ENCODE results near the gene ANO3. TPM values are rescaled to one million over a fixed set of nuclear protein-coding genes. Genes with fewer than 3 reads are reported as not detected.

ANO3 gene
- total RNA-seq, 1 donor from 2014 or later, result not detected

DNA sequence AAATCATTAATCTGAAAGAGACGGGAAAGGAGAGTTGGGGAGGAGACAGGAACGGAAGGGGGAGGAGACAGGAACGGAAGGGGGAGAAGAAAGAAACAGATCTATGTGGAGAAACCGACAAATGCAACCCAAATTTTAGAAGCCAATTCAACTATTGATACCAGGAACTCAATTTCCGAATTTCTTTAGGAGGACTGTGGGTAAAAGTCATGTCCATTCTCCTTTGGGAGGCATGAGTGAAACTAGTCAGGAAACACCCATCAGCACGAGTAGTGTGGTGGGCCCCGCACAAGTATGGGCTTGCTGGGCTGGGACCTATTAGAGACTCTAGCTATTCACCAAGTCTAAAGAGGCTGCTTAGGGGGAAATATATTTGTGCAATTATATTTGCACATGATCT lies 18.1 kb downstream of the ANO3 start:
- intact Hi-C loops (cut with DNase I), result no loop called here
- no peak for DNase-seq (ENCODE audit: extremely low spot score in 2 of 2)
- no peak overlapping the region for H3K4me3 ChIP-seq
- no peaks in the 10 kb centered on the region for H3K27me3 ChIP-seq
- no peaks in the 10 kb centered on the region for H3K36me3 ChIP-seq
- no peaks in the 10 kb centered on the region for H3K9me3 ChIP-seq
- TF ChIP-seq, protein P1, sequence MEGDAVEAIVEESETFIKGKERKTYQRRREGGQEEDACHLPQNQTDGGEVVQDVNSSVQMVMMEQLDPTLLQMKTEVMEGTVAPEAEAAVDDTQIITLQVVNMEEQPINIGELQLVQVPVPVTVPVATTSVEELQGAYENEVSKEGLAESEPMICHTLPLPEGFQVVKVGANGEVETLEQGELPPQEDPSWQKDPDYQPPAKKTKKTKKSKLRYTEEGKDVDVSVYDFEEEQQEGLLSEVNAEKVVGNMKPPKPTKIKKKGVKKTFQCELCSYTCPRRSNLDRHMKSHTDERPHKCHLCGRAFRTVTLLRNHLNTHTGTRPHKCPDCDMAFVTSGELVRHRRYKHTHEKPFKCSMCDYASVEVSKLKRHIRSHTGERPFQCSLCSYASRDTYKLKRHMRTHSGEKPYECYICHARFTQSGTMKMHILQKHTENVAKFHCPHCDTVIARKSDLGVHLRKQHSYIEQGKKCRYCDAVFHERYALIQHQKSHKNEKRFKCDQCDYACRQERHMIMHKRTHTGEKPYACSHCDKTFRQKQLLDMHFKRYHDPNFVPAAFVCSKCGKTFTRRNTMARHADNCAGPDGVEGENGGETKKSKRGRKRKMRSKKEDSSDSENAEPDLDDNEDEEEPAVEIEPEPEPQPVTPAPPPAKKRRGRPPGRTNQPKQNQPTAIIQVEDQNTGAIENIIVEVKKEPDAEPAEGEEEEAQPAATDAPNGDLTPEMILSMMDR (IDR thresholded peaks at IDR 0.05), result no peak
- TF ChIP-seq POLR2A (IDR thresholded peaks at IDR 0.05) (no peak), POLR2AphosphoS5 (IDR thresholded peaks at IDR 0.05; ENCODE audit: insufficient read depth in 1 of 2, low read depth in 1 of 2) (no peak)
- no peaks in the 10 kb centered on the region for H3K4me1 ChIP-seq
- H3K27ac ChIP-seq, result no peak overlapping the region

- TF ChIP-seq POLR2A (IDR thresholded peaks at IDR 0.05), result no peak
- no peak for TF ChIP-seq POLR2AphosphoS5 (IDR thresholded peaks at IDR 0.05; ENCODE audit: insufficient read depth in 1 of 2, low read depth in 1 of 2)
- TF ChIP-seq, protein P1 (IDR thresholded peaks at IDR 0.05), result no peak
- intact Hi-C loops (cut with DNase I), result no loop called here
These were observed 21.1 kb downstream of the ANO3 start for GRCh38 chr11:26353010-26353409.

GRCh38 chr11:26359055-26359454 lies 27.1 kb downstream of the ANO3 start:
- intact Hi-C loops (cut with DNase I), result no loop called here
- H3K4me1 ChIP-seq, result no peaks in the 10 kb centered on the region
- H3K9me3 ChIP-seq, result no peaks in the 10 kb centered on the region
- TF ChIP-seq, protein P1 (IDR thresholded peaks at IDR 0.05), result no peak
- no peak for TF ChIP-seq POLR2AphosphoS5 (IDR thresholded peaks at IDR 0.05; ENCODE audit: insufficient read depth in 1 of 2, low read depth in 1 of 2)
- H3K4me3 ChIP-seq, result no peak overlapping the region
- no peaks in the 10 kb centered on the region for H3K36me3 ChIP-seq
- no peak overlapping the region for H3K27ac ChIP-seq
- no peaks in the 10 kb centered on the region for H3K27me3 ChIP-seq
- no peak for DNase-seq (ENCODE audit: extremely low spot score in 2 of 2)

More at GRCh38 chr11:26353010-26353409, 21.1 kb downstream of the ANO3 start:
- Histone ChIP-seq H3K4me3 (no peak overlapping the region), H3K9me3 (no peaks in the 10 kb centered on the region), H3K27ac (no peak overlapping the region), H3K27me3 (no peaks in the 10 kb centered on the region), H3K36me3 (no peaks in the 10 kb centered on the region), H3K4me1 (no peaks in the 10 kb centered on the region)
- no peak for DNase-seq (ENCODE audit: extremely low spot score in 2 of 2)

GRCh38 chr11:26365284-26365683 lies 33.4 kb downstream of the ANO3 start:
- intact Hi-C loops (cut with DNase I), result no loop called here
- Histone ChIP-seq H3K4me3 (no peak overlapping the region), H3K9me3 (no peaks in the 10 kb centered on the region)

GRCh38 chr11:26377619-26378018 lies 45.7 kb downstream of the ANO3 start:
- Histone ChIP-seq H3K4me3 (no peak overlapping the region), H3K27me3 (no peaks in the 10 kb centered on the region), H3K27ac (no peak overlapping the region), H3K9me3 (no peaks in the 10 kb centered on the region), H3K36me3 (no peaks in the 10 kb centered on the region), H3K4me1 (no peaks in the 10 kb centered on the region)
- intact Hi-C loops (cut with DNase I), result no loop called here
- DNase-seq (ENCODE audit: extremely low spot score in 2 of 2), result no peak
- TF ChIP-seq POLR2A (IDR thresholded peaks at IDR 0.05) (no peak), POLR2AphosphoS5 (IDR thresholded peaks at IDR 0.05; ENCODE audit: insufficient read depth in 1 of 2, low read depth in 1 of 2) (no peak)
- TF ChIP-seq, protein P1 (IDR thresholded peaks at IDR 0.05), result no peak

More at GRCh38 chr11:26365284-26365683, 33.4 kb downstream of the ANO3 start:
- Histone ChIP-seq H3K4me1 (no peaks in the 10 kb centered on the region), H3K36me3 (no peaks in the 10 kb centered on the region), H3K27ac (no peak overlapping the region), H3K27me3 (no peaks in the 10 kb centered on the region)
- DNase-seq (ENCODE audit: extremely low spot score in 2 of 2), result no peak
- TF ChIP-seq, protein P1 (IDR thresholded peaks at IDR 0.05), result no peak
- TF ChIP-seq POLR2A (IDR thresholded peaks at IDR 0.05) (no peak), POLR2AphosphoS5 (IDR thresholded peaks at IDR 0.05; ENCODE audit: insufficient read depth in 1 of 2, low read depth in 1 of 2) (no peak)

Measured in vagina (tissue), 2 donors.